ENCODE results near the gene SCFD1.

SCFD1 gene

GRCh38 chr14:30708157-30708556, 86.0 kb downstream of the SCFD1 start:
- Histone ChIP-seq H3K27ac (no peak overlapping the region), H3K36me3 (no peaks in the 10 kb centered on the region; the same call in 1 of the 2 replicates), H3K9me3 (ENCODE audit: severe bottlenecking) (no peaks in the 10 kb centered on the region), H3K4me3 (ENCODE audit: low read depth, low read length) (no peak overlapping the region), H3K27me3 (ENCODE audit: insufficient read depth, low read depth, severe bottlenecking) (no peaks in the 10 kb centered on the region)
- no peak for DNase-seq
- no peak for TF ChIP-seq CTCF (IDR thresholded peaks at IDR 0.05; ENCODE audit: low read depth, low read length)

GRCh38 chr14:30709201-30709600, 87.1 kb downstream of the SCFD1 start:
- DNase-seq, result no peak
- TF ChIP-seq CTCF (IDR thresholded peaks at IDR 0.05; ENCODE audit: low read depth, low read length), result no peak
- Histone ChIP-seq H3K36me3 (no peaks in the 10 kb centered on the region; the same call in 1 of the 2 replicates), H3K9me3 (ENCODE audit: severe bottlenecking) (no peaks in the 10 kb centered on the region), H3K27ac (no peak overlapping the region), H3K4me3 (ENCODE audit: low read depth, low read length) (no peak overlapping the region), H3K27me3 (ENCODE audit: insufficient read depth, low read depth, severe bottlenecking) (no peaks in the 10 kb centered on the region)

GRCh38 chr14:30710876-30711275, 88.8 kb downstream of the SCFD1 start:
- Histone ChIP-seq H3K36me3 (no peaks in the 10 kb centered on the region; the same call in 1 of the 2 replicates), H3K4me3 (ENCODE audit: low read depth, low read length) (no peak overlapping the region), H3K27me3 (ENCODE audit: insufficient read depth, low read depth, severe bottlenecking) (no peaks in the 10 kb centered on the region), H3K9me3 (ENCODE audit: severe bottlenecking) (no peaks in the 10 kb centered on the region), H3K27ac (no peak overlapping the region)
- DNase-seq, result no peak
- TF ChIP-seq CTCF (IDR thresholded peaks at IDR 0.05; ENCODE audit: low read depth, low read length), result no peak

DNA sequence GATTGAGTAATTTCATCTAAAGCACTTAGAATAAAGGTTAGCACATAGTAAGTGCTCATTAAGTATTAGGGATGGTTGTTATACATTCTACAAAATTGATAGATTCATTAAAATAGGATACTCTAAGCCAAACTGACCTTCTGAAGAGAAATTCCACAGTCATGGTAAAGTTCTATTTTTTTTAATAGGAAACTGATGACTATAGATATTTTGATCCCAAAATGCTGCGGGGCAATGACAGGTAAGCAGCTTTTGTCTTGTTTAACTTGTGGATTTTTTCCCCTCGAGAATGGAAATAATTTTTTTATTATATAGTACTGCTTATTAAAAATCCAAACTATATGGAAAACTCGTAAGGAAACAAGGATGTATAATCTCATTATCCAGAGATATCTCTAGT, 97.0 kb downstream of the SCFD1 start:
- Histone ChIP-seq H3K4me3 (ENCODE audit: low read depth, low read length) (no peak overlapping the region), H3K9me3 (ENCODE audit: severe bottlenecking) (no peaks in the 10 kb centered on the region), H3K27ac (no peak overlapping the region), H3K36me3 (no peaks in the 10 kb centered on the region; the same call in 1 of the 2 replicates), H3K27me3 (ENCODE audit: insufficient read depth, low read depth, severe bottlenecking) (no peaks in the 10 kb centered on the region)
- no peak for DNase-seq
- no peak for TF ChIP-seq CTCF (IDR thresholded peaks at IDR 0.05; ENCODE audit: low read depth, low read length)

DNA sequence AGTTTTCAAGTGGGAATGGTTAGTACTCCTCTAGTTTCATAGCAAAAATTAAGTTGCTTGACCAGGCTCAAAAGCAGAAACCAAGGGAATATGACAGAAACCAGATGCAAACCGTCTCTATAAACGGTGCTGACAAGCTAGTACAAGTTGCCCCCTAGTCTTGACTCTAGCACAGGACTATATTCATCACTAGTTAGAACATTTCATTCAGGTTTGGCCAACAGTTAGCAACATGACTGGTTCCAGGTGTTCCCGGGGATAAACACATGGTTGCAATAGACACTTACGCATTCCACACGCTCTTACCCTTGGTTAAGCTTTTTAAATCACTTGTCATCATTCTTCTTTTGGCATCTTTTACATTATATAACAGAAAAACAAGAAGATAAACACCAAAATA, 103.6 kb downstream of the SCFD1 start:
- Histone ChIP-seq H3K27me3 (ENCODE audit: insufficient read depth, low read depth, severe bottlenecking) (no peaks in the 10 kb centered on the region), H3K4me3 (ENCODE audit: low read depth, low read length) (no peak overlapping the region), H3K9me3 (ENCODE audit: severe bottlenecking) (peaks cover under 1% of the 10 kb centered on the region), H3K27ac (no peak overlapping the region), H3K36me3 (no peaks in the 10 kb centered on the region; the same call in none of the 2 replicates)
- no peak for TF ChIP-seq CTCF (IDR thresholded peaks at IDR 0.05; ENCODE audit: low read depth, low read length)
- DNase-seq, result no peak

DNA sequence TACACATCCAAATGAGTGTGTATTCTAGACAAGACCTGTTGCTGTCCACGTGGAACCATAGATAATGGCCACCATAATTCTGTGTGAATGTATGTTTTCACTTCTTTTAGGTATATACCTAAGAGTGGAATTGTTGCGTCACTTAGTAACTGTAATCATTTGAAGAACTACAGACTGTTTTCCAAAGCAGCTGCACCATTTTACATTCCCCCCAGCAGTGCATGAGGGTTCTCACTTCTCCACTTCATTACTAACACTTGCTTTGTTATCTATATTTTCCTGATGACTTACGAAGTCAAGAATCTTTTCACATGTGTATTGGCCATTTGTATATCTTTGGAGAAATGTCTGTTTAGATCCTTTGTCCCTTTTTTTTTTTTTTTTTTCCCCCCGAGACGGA, 106.4 kb downstream of the SCFD1 start:
- Histone ChIP-seq H3K36me3 (no peaks in the 10 kb centered on the region; the same call in none of the 2 replicates), H3K9me3 (ENCODE audit: severe bottlenecking) (peaks cover 4% of the 10 kb centered on the region), H3K27ac (no peak overlapping the region), H3K27me3 (ENCODE audit: insufficient read depth, low read depth, severe bottlenecking) (no peaks in the 10 kb centered on the region), H3K4me3 (ENCODE audit: low read depth, low read length) (no peak overlapping the region)
- no peak for DNase-seq
- TF ChIP-seq CTCF (IDR thresholded peaks at IDR 0.05; ENCODE audit: low read depth, low read length), result no peak

Data from WERI-Rb-1 (cell line).